RWPE2 (cell line): ENCODE data around the gene VAPA.

Source experiments
- ATAC-seq: fragments of 200-7000 bp; cut with Tn5 transposase; 3 replicates; pipeline ENCODE4 v1.9.1; 2021; ENCODE audit warnings: low read depth
- DNase-seq: peaks from one replicate; pipeline ENCODE4 v3.0.0-alpha.2; 2020; ENCODE audit warnings: low spot score
- H3K27ac ChIP-seq: fragments of 450-650 bp; 2 replicates; pipeline ENCODE4 v1.5.1; 2017; ENCODE audit warnings: mild to moderate bottlenecking; ENCODE audit not compliant: poor library complexity, severe bottlenecking
- H3K27me3 ChIP-seq: fragments of 250-450 bp; sonication (Bioruptor Pico); 2 replicates; pipeline ENCODE4 v1.5.1; 2021; ENCODE audit warnings: mild to moderate bottlenecking, moderate library complexity; ENCODE audit not compliant: insufficient read depth, poor library complexity, severe bottlenecking
- H3K36me3 ChIP-seq: fragments of 250-450 bp; sonication (Bioruptor Pico); 2 replicates; pipeline ENCODE4 v1.5.1; 2020; ENCODE audit warnings: low read depth, mild to moderate bottlenecking, moderate library complexity
- H3K4me1 ChIP-seq: fragments of 250-450 bp; sonication (Bioruptor Pico); 2 replicates; pipeline ENCODE4 v1.5.1; 2021; ENCODE audit warnings: mild to moderate bottlenecking, moderate library complexity; ENCODE audit not compliant: insufficient read depth, poor library complexity, severe bottlenecking
- H3K4me3 ChIP-seq: fragments of 250-450 bp; sonication (Bioruptor Pico); 2 replicates; pipeline ENCODE4 v1.5.1; 2021; ENCODE audit warnings: mild to moderate bottlenecking, moderate library complexity; ENCODE audit not compliant: severe bottlenecking
- H3K9me3 ChIP-seq: fragments of 250-450 bp; sonication (Bioruptor Pico); 2 replicates; pipeline ENCODE4 v1.5.1; 2021; ENCODE audit warnings: mild to moderate bottlenecking, moderate library complexity; ENCODE audit not compliant: severe bottlenecking
- CTCF ChIP-seq: fragments of 450-650 bp; IDR thresholded peaks from one replicate; pipeline ENCODE4 v1.5.1; 2017; ENCODE audit warnings: mild to moderate bottlenecking, moderate library complexity; ENCODE audit not compliant: poor library complexity, severe bottlenecking

VAPA gene

GRCh38 chr18:9997711-9998110, 83.9 kb downstream of the VAPA start:
- Histone ChIP-seq H3K4me3 (no peak overlapping the region), H3K9me3 (peaks cover 7% of the 10 kb centered on the region), H3K27me3 (no peaks in the 10 kb centered on the region), H3K4me1 (no peaks in the 10 kb centered on the region), H3K36me3 (no peaks in the 10 kb centered on the region), H3K27ac (no peak overlapping the region)
- no peak for TF ChIP-seq CTCF
- DNase-seq, result no peak
- no peak for ATAC-seq

GRCh38 chr18:9998330-9998729, 84.5 kb downstream of the VAPA start:
- Histone ChIP-seq H3K4me3 (no peak overlapping the region), H3K9me3 (peaks cover 7% of the 10 kb centered on the region), H3K4me1 (no peaks in the 10 kb centered on the region), H3K27ac (no peak overlapping the region), H3K27me3 (no peaks in the 10 kb centered on the region), H3K36me3 (no peaks in the 10 kb centered on the region)
- no peak for TF ChIP-seq CTCF
- ATAC-seq (no peak), DNase-seq (no peak)

GRCh38 chr18:10002280-10002679, 88.5 kb downstream of the VAPA start:
- DNase-seq, result no peak
- Histone ChIP-seq H3K36me3 (no peaks in the 10 kb centered on the region), H3K27ac (no peak overlapping the region), H3K4me1 (no peaks in the 10 kb centered on the region), H3K9me3 (peaks cover 7% of the 10 kb centered on the region), H3K4me3 (no peak overlapping the region), H3K27me3 (no peaks in the 10 kb centered on the region)
- ATAC-seq, result no peak
- TF ChIP-seq CTCF, result no peak

- TF ChIP-seq CTCF, result no peak
- no peak overlapping the region for H3K27ac ChIP-seq
- no peaks in the 10 kb centered on the region for H3K4me1 ChIP-seq
- DNase-seq (no peak), ATAC-seq (no peak)
- no peaks in the 10 kb centered on the region for H3K27me3 ChIP-seq
- no peak overlapping the region for H3K4me3 ChIP-seq
- H3K36me3 ChIP-seq, result no peaks in the 10 kb centered on the region
- peaks cover 7% of the 10 kb centered on the region for H3K9me3 ChIP-seq
These were observed 89.5 kb downstream of the VAPA start for GRCh38 chr18:10003281-10003680.

- Histone ChIP-seq H3K4me1 (no peaks in the 10 kb centered on the region), H3K36me3 (no peaks in the 10 kb centered on the region), H3K9me3 (peaks cover 4% of the 10 kb centered on the region), H3K4me3 (no peak overlapping the region), H3K27me3 (no peaks in the 10 kb centered on the region), H3K27ac (no peak overlapping the region)
- DNase-seq (no peak), ATAC-seq (no peak)
- no peak for TF ChIP-seq CTCF
These were observed 90.0 kb downstream of the VAPA start for GRCh38 chr18:10003866-10004265.
